Measurements from ENCODE around the gene DPM3.
"Not testable (repeated sequence)": the region's sequence is repeated elsewhere in the genome, so short reads cannot be mapped to it uniquely, and the experiment has no call there.

DNA sequence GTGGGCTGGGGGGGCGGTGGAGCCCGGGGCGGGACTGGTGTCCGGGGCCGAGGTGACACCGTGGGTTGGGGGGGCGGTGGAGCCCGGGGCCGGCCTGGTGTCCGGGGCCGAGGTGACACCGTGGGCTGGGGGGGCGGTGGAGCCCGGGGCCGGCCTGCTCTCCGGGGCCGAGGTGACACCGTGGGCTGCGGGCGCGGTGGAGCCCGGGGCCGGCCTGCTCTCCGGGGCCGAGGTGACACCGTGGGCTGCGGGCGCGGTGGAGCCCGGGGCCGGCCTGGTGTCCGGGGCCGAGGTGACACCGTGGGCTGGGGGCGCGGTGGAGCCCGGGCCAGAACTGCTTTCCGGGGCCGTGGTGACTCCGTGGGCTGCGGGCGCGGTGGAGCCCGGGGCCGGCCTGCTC is 49.6 kb upstream of the DPM3 start:
- TF ChIP-seq, protein P1, sequence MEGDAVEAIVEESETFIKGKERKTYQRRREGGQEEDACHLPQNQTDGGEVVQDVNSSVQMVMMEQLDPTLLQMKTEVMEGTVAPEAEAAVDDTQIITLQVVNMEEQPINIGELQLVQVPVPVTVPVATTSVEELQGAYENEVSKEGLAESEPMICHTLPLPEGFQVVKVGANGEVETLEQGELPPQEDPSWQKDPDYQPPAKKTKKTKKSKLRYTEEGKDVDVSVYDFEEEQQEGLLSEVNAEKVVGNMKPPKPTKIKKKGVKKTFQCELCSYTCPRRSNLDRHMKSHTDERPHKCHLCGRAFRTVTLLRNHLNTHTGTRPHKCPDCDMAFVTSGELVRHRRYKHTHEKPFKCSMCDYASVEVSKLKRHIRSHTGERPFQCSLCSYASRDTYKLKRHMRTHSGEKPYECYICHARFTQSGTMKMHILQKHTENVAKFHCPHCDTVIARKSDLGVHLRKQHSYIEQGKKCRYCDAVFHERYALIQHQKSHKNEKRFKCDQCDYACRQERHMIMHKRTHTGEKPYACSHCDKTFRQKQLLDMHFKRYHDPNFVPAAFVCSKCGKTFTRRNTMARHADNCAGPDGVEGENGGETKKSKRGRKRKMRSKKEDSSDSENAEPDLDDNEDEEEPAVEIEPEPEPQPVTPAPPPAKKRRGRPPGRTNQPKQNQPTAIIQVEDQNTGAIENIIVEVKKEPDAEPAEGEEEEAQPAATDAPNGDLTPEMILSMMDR (IDR thresholded peaks at IDR 0.05): not testable (repeated sequence)
- not testable (repeated sequence) for TF ChIP-seq POLR2A (IDR thresholded peaks at IDR 0.05)

Data from testis (tissue), 2 donors.